ENCODE data around the gene GZMB. TPM values are rescaled to one million over a fixed set of nuclear protein-coding genes. Genes with fewer than 3 reads are reported as not detected.

The GZMB gene
- total and polyA plus RNA-seq, 2 donors (not counting 3 experiments of a cell fraction or from before 2014, with no cell fraction given) = not detected

DNA sequence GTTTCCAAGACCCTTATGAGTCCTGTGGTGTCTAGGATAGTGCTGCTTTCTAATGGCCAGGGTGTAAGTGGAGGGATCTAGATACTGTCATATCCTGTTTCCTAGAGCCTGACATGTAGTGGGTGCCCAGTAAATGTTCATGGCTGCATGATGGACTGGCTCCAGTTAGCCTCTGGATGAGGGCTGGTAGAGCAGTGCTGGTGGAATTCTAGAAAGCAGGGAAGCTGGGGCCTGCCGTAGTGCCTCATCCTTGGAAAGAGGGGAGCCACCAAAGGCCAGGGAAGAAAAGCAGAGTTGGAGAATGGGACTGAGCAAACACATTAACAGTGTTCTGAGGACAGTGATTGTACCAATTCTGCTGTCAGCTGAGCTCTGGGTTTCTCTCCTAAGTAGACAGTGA lies 637 bp downstream of the GZMB start:
- no peak overlapping the region for H3K4me3 ChIP-seq (replicated peaks in 1 of 3; ENCODE audit: insufficient read depth in 1 of 3, low read depth in 1 of 3, low read length in 3 of 3)
- no peak overlapping the region for H3K9ac ChIP-seq (replicated peaks; ENCODE audit: extremely low read depth, insufficient read depth, low read length)
- no peaks in the 10 kb centered on the region for H3K27me3 ChIP-seq (ENCODE audit: control insufficient read depth in 2 of 2, insufficient read depth in 2 of 2, low read length in 2 of 2)
- no peaks in the 10 kb centered on the region for H3K4me1 ChIP-seq (ENCODE audit: control insufficient read depth, extremely low read depth, insufficient read depth, low read length)
- ChIA-PET POLR2A (no interaction called here), CTCF (no interaction called here)
- DNase-seq (ENCODE audit: low read depth, low spot score) (no peak), FAIRE-seq (no peak)
- no peak overlapping the region for H2AFZ ChIP-seq (ENCODE audit: low read depth, low read length)
- no peaks in the 10 kb centered on the region for H3K36me3 ChIP-seq (ENCODE audit: control insufficient read depth in 2 of 2, extremely low read depth in 1 of 2, insufficient read depth in 2 of 2, low read length in 2 of 2)
- H3K79me2 ChIP-seq (ENCODE audit: control insufficient read depth, insufficient read depth, low read length) = no peaks in the 10 kb centered on the region
- H3K9me1 ChIP-seq (replicated peaks; ENCODE audit: control insufficient read depth, extremely low read depth, insufficient read depth, low read length) = no peaks in the 10 kb centered on the region
- no peaks in the 10 kb centered on the region for H3K9me3 ChIP-seq (replicated peaks; ENCODE audit: control insufficient read depth, insufficient read depth, low read length)
- no peak for TF ChIP-seq FOS (IDR thresholded peaks at IDR 0.05; ENCODE audit: borderline replicate concordance, insufficient read depth, low read length)
- TF ChIP-seq, protein P1, sequence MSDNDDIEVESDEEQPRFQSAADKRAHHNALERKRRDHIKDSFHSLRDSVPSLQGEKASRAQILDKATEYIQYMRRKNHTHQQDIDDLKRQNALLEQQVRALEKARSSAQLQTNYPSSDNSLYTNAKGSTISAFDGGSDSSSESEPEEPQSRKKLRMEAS (IDR thresholded peaks at IDR 0.05; ENCODE audit: insufficient read depth, insufficient read length) = no peak
- no peak for TF ChIP-seq JUN (IDR thresholded peaks at IDR 0.05; ENCODE audit: borderline replicate concordance, insufficient read depth, insufficient read length, low read depth)
- TF ChIP-seq, protein P2, sequence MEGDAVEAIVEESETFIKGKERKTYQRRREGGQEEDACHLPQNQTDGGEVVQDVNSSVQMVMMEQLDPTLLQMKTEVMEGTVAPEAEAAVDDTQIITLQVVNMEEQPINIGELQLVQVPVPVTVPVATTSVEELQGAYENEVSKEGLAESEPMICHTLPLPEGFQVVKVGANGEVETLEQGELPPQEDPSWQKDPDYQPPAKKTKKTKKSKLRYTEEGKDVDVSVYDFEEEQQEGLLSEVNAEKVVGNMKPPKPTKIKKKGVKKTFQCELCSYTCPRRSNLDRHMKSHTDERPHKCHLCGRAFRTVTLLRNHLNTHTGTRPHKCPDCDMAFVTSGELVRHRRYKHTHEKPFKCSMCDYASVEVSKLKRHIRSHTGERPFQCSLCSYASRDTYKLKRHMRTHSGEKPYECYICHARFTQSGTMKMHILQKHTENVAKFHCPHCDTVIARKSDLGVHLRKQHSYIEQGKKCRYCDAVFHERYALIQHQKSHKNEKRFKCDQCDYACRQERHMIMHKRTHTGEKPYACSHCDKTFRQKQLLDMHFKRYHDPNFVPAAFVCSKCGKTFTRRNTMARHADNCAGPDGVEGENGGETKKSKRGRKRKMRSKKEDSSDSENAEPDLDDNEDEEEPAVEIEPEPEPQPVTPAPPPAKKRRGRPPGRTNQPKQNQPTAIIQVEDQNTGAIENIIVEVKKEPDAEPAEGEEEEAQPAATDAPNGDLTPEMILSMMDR (IDR thresholded peaks at IDR 0.05; ENCODE audit: extremely low read depth in 1 of 2, insufficient read depth in 1 of 2, low read depth in 1 of 2, low read length in 2 of 2) = no peak
- no peak for TF ChIP-seq POLR2AphosphoS5 (IDR thresholded peaks at IDR 0.05; ENCODE audit: insufficient read depth, low read depth, low read length)
- no peak for TF ChIP-seq GATA2 (IDR thresholded peaks at IDR 0.05; ENCODE audit: insufficient read depth, insufficient read length, low read depth, low read length)
- TF ChIP-seq MYC (IDR thresholded peaks at IDR 0.05; ENCODE audit: low read depth, low read length) = no peak
- TF ChIP-seq POLR2A (IDR thresholded peaks at IDR 0.05; ENCODE audit: low read depth, low read length) = no peak
- no peak for TF ChIP-seq EZH2 (IDR thresholded peaks at IDR 0.05; ENCODE audit: borderline replicate concordance, low read depth, low read length, severe bottlenecking)
- H3K4me2 ChIP-seq (ENCODE audit: insufficient read depth, low read length) = no peak overlapping the region
- intact Hi-C loops (cut with micrococcal nuclease) = no loop called here
- dilution Hi-C loops (cut with MboI; ENCODE audit: extremely low pct_ligation_motif_present, low sequenced_read_pairs) = no loop called here
- no peak overlapping the region for H3K27ac ChIP-seq (ENCODE audit: insufficient read depth, low read depth, low read length)
- no TSS peak for BruUV-seq (replicated peaks)
- no peaks in the 10 kb centered on the region for H4K20me1 ChIP-seq (replicated peaks; ENCODE audit: control insufficient read depth, extremely low read depth, insufficient read depth, low read length)
